Loucy (cell line): ENCODE results near the gene PDE4D.

Source experiments
- H2AFZ ChIP-seq: fragments of 200-600 bp; sonication (generic); 2 replicates; pipeline ENCODE4 v1.6.0; 2016; ENCODE audit warnings: antibody characterized with exemption, mild to moderate bottlenecking, low read length, moderate library complexity
- H3F3A ChIP-seq: fragments of 200-600 bp; 2 replicates; pipeline ENCODE4 v1.6.0; 2016; ENCODE audit warnings: antibody characterized with exemption, low read depth, mild to moderate bottlenecking
- H3K27me3 ChIP-seq: fragments of 200-600 bp; sonication (generic); 2 replicates; pipeline ENCODE4 v1.6.1; 2014; ENCODE audit warnings: low read length, mild to moderate bottlenecking; ENCODE audit not compliant: insufficient read depth, poor library complexity, severe bottlenecking
- H3K36me3 ChIP-seq: fragments of 200-600 bp; sonication (generic); 2 replicates; pipeline ENCODE4 v1.6.1; 2016; ENCODE audit warnings: low read length; ENCODE audit not compliant: insufficient read depth
- H3K4me1 ChIP-seq: fragments of 200-600 bp; sonication (generic); 2 replicates; pipeline ENCODE4 v1.5.1; 2014; ENCODE audit warnings: low read length, mild to moderate bottlenecking; ENCODE audit not compliant: insufficient read depth, poor library complexity, severe bottlenecking
- H3K4me2 ChIP-seq: fragments of 200-600 bp; sonication (generic); 2 replicates; pipeline ENCODE4 v1.6.0; 2014; ENCODE audit warnings: antibody characterized with exemption, low read length, low read depth, mild to moderate bottlenecking; ENCODE audit not compliant: poor library complexity, severe bottlenecking
- H3K4me3 ChIP-seq: fragments of 200-600 bp; sonication (generic); 2 replicates; pipeline ENCODE4 v1.5.1; 2014; ENCODE audit warnings: low read length, mild to moderate bottlenecking, mixed read lengths; ENCODE audit not compliant: poor library complexity, severe bottlenecking
- H3K79me2 ChIP-seq: fragments of 200-600 bp; sonication (generic); 2 replicates; pipeline ENCODE4 v1.6.1; 2014; ENCODE audit warnings: low read length; ENCODE audit not compliant: insufficient read depth
- H3K9ac ChIP-seq: fragments of 200-600 bp; sonication (generic); 2 replicates; pipeline ENCODE4 v1.6.0; 2014; ENCODE audit warnings: mild to moderate bottlenecking, low read depth, low read length, moderate library complexity; ENCODE audit not compliant: poor library complexity, severe bottlenecking
- H3K9me2 ChIP-seq: fragments of 200-600 bp; sonication (generic); replicated peaks from 2 replicates; pipeline ENCODE4 v1.6.1; 2016; ENCODE audit warnings: low read depth, low read length, mixed read lengths
- H3K9me3 ChIP-seq: fragments of 200-600 bp; sonication (generic); 2 replicates; pipeline ENCODE4 v1.6.1; 2014; ENCODE audit warnings: mild to moderate bottlenecking, antibody characterized with exemption, low read length, low read depth; ENCODE audit not compliant: insufficient read depth
- H4K20me1 ChIP-seq: fragments of 200-600 bp; sonication (generic); 2 replicates; pipeline ENCODE4 v1.6.0; 2014; ENCODE audit warnings: antibody characterized with exemption, low read length, mild to moderate bottlenecking; ENCODE audit not compliant: insufficient read depth, poor library complexity, severe bottlenecking
- EZH2phosphoT487 ChIP-seq: fragments of 200-600 bp; IDR thresholded peaks from 2 replicates; pipeline ENCODE4 v1.6.1; 2018; ENCODE audit warnings: antibody characterized with exemption, mild to moderate bottlenecking, moderate library complexity, borderline replicate concordance
- TF ChIP-seq, protein P1 (sequence below): fragments of 200-600 bp; sonication (generic); conservative IDR thresholded peaks from 2 replicates; pipeline ENCODE4 v1.5.1; 2014; ENCODE audit warnings: mild to moderate bottlenecking, antibody characterized with exemption, low read length

PDE4D gene

DNA sequence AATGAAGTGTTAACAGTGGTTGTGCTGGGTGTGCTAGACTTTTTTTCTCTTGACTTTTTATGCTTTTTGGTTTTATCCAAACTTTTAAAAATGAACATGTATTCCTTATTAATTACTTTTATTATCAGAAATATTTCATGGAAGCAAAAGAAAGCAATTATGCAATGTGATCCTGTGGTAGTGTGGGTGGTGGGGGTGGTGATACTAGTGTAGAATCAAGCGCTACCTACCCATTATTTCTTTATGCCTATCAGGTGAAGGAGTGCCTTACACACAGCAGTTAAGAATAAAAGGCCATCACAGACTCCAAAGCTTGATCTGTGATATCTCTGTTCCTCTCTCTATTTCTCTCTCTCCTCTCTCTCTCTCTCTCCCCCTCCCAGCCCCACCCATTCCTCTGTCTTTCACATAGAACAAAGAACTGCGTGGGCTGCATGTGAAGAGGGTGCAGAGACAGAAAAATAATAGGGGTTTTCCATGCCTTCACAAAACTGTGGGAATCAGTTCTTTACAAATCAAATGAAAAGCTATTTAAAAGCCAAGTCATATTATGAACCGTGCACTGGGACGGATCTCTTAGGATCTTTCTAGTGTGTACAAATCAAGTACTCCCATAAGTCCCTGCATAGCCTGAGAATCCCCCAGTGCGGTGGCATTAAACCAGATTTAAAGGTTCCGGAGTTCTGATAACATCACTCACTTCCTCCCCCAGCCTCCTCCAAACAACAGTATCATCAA, 959.5 kb downstream of the PDE4D start:
- no peaks in the 10 kb centered on the region for H3K4me1 ChIP-seq
- H3K27me3 ChIP-seq, result peaks cover 15% of the 10 kb centered on the region
- no peak overlapping the region for H3K4me2 ChIP-seq
- no peaks in the 10 kb centered on the region for H3K9me3 ChIP-seq
- no peaks in the 10 kb centered on the region for H3K9me2 ChIP-seq
- H3F3A ChIP-seq, result no peaks in the 10 kb centered on the region
- H4K20me1 ChIP-seq, result no peaks in the 10 kb centered on the region
- TF ChIP-seq, protein P1, sequence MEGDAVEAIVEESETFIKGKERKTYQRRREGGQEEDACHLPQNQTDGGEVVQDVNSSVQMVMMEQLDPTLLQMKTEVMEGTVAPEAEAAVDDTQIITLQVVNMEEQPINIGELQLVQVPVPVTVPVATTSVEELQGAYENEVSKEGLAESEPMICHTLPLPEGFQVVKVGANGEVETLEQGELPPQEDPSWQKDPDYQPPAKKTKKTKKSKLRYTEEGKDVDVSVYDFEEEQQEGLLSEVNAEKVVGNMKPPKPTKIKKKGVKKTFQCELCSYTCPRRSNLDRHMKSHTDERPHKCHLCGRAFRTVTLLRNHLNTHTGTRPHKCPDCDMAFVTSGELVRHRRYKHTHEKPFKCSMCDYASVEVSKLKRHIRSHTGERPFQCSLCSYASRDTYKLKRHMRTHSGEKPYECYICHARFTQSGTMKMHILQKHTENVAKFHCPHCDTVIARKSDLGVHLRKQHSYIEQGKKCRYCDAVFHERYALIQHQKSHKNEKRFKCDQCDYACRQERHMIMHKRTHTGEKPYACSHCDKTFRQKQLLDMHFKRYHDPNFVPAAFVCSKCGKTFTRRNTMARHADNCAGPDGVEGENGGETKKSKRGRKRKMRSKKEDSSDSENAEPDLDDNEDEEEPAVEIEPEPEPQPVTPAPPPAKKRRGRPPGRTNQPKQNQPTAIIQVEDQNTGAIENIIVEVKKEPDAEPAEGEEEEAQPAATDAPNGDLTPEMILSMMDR, result no peak
- no peak for TF ChIP-seq EZH2phosphoT487
- no peaks in the 10 kb centered on the region for H3K36me3 ChIP-seq
- no peak overlapping the region for H2AFZ ChIP-seq
- H3K4me3 ChIP-seq, result no peak overlapping the region
- H3K79me2 ChIP-seq, result no peaks in the 10 kb centered on the region
- no peak overlapping the region for H3K9ac ChIP-seq

DNA sequence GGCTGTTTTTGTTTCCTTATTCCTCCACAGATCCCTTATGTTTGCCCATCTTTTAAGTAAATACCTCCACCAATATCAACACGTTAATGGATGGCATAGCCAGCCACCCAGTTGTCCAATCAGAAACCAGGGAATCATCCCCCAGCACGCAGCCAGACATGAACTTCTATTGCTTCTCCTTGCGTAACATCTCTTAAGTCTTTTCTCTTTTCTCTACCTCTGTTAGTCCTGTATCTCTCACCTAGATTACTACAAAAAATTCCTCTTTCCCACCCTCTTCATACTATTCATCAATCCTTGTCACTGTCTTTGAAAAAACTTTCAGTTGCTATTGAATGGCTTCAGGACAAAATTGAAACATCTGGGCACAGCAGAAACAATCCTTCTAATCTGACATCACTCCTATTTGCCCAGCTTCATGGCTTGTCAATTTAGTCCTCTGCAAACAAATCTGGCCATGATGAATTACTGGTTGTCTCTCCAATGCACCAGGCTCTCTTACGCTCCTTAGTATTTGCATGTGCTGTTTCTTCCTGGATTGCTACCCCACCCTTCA, 961.4 kb downstream of the PDE4D start:
- Histone ChIP-seq H3K9ac (no peak overlapping the region), H2AFZ (no peak overlapping the region), H3K4me1 (no peaks in the 10 kb centered on the region), H3K4me2 (no peak overlapping the region), H3K27me3 (peaks cover 15% of the 10 kb centered on the region), H3F3A (no peaks in the 10 kb centered on the region), H3K36me3 (no peaks in the 10 kb centered on the region), H3K9me3 (no peaks in the 10 kb centered on the region), H4K20me1 (no peaks in the 10 kb centered on the region), H3K4me3 (no peak overlapping the region), H3K9me2 (no peaks in the 10 kb centered on the region), H3K79me2 (no peaks in the 10 kb centered on the region)
- no peak for TF ChIP-seq EZH2phosphoT487
- TF ChIP-seq, protein P1, result no peak

DNA sequence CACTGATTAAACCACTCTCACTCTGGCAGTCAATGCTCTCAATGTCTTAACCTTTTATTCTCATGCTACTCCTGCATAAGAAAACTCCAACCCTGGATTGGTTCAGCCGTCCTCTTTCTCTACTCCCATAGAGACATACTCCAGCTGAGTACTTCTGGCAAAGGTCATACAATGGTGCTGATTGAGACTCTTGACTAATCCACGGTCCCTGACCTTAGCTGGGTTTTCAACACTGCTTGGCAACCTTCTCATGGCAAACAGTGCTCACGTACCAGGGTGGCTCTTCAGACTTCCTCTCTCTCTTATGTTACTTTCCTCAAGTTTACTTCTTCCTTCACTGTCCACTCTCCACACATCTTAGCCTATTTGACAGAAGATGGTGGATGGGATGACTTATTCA, 963.0 kb downstream of the PDE4D start:
- Histone ChIP-seq H2AFZ (no peak overlapping the region), H3K9ac (no peak overlapping the region), H3K9me2 (no peaks in the 10 kb centered on the region), H3K36me3 (no peaks in the 10 kb centered on the region), H3K4me1 (no peaks in the 10 kb centered on the region), H3K9me3 (no peaks in the 10 kb centered on the region), H3F3A (no peaks in the 10 kb centered on the region), H4K20me1 (no peaks in the 10 kb centered on the region), H3K27me3 (peaks cover 15% of the 10 kb centered on the region), H3K79me2 (no peaks in the 10 kb centered on the region), H3K4me3 (no peak overlapping the region), H3K4me2 (no peak overlapping the region)
- TF ChIP-seq EZH2phosphoT487, result no peak
- TF ChIP-seq, protein P1, result no peak
